ENCODE data around the gene CARD11. TPM values are rescaled to one million over a fixed set of nuclear protein-coding genes. Genes with fewer than 3 reads are reported as not detected.

The CARD11 gene
- total and polyA plus RNA-seq, 2 of the 4 experiments (the other 2 are of a cell fraction) = 0.18 to 0.26 TPM

DNA sequence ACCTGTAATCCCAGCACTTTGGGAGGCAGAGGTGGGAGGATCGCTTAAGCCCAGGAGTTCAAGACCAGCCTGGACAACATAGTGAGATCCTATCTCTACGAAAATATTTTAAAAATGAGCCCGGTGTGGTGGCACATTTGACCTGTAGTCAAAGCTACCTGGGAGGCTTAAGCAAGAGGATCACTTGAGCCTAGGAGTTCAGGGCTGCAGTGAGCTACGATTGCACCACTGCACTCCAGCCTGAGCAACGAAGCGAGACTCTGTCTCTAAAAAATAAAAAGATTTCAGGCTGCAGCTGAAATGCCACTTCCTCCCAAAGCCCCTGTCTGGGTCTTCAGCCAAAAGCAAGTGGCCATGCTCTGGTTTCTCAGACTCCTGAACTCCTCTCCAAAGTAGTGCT is 38.7 kb upstream of the CARD11 start:
- intact Hi-C loops (cut with micrococcal nuclease) (no loop called here), dilution Hi-C loops (cut with HindIII; ENCODE audit: low sequenced_read_pairs, unreplicated experiment) (no loop called here), in situ Hi-C loops (cut with MboI; ENCODE audit: low sequenced_read_pairs) (no loop called here)
- no peak overlapping the region for H4K91ac ChIP-seq (ENCODE audit: insufficient read depth, low read depth, low read length)
- no TSS peak for BruUV-seq (replicated peaks)
- H3K4ac ChIP-seq (ENCODE audit: low read depth, low read length) = no peak overlapping the region
- H3K9ac ChIP-seq (ENCODE audit: low read depth, low read length) = no peak overlapping the region
- ChIA-PET CTCF (no interaction called here), POLR2A (ENCODE audit: unreplicated experiment) (no interaction called here)
- WGBS, 2 experiments (ENCODE audit: extremely low coverage in 2 of 2, insufficient read length in 1 of 2) = 67% methylated on average over 1 of the region's 6 CpGs; no CpG with 5 or more reads in 1 of the 2 experiments
- H2BK20ac ChIP-seq (ENCODE audit: low read depth, low read length) = no peak overlapping the region
- ATAC-seq (ENCODE audit: low read depth) (no peak), DNase-seq (no peak)
- no peak overlapping the region for H3K18ac ChIP-seq (ENCODE audit: low read depth, low read length)
- no peak overlapping the region for H3K23ac ChIP-seq (ENCODE audit: low read depth, low read length)
- no peaks in the 10 kb centered on the region for H3K9me3 ChIP-seq (ENCODE audit: control insufficient read depth, insufficient read depth, low read length)
- no peak overlapping the region for H2BK5ac ChIP-seq (ENCODE audit: low read depth, low read length, poor library complexity, severe bottlenecking)
- H2AFZ ChIP-seq (replicated peaks; ENCODE audit: low read length, poor library complexity) = no peak overlapping the region
- H3K14ac ChIP-seq (replicated peaks; ENCODE audit: low read depth, low read length) = no peak overlapping the region
- no peaks in the 10 kb centered on the region; the same call in 1 of the 2 replicates for H3K4me1 ChIP-seq (ENCODE audit: control insufficient read depth, insufficient read depth, low read length)
- no peak overlapping the region for H2AK5ac ChIP-seq (ENCODE audit: low read depth, low read length)
- TF ChIP-seq RFX5 (IDR thresholded peaks at IDR 0.05; ENCODE audit: low read depth, low read length) = no peak
- TF ChIP-seq SMC3 (IDR thresholded peaks at IDR 0.05; ENCODE audit: low read depth, low read length) = no peak
- no peak for TF ChIP-seq BHLHE40 (IDR thresholded peaks at IDR 0.05; ENCODE audit: low read depth, low read length)
- TF ChIP-seq FOS (IDR thresholded peaks at IDR 0.05; ENCODE audit: low read depth, low read length) = no peak
- TF ChIP-seq CHD1 (IDR thresholded peaks at IDR 0.05; ENCODE audit: low read depth, low read length) = no peak
- no peak for TF ChIP-seq CEBPB (IDR thresholded peaks at IDR 0.05; ENCODE audit: low read depth, low read length)
- TF ChIP-seq, protein P1, sequence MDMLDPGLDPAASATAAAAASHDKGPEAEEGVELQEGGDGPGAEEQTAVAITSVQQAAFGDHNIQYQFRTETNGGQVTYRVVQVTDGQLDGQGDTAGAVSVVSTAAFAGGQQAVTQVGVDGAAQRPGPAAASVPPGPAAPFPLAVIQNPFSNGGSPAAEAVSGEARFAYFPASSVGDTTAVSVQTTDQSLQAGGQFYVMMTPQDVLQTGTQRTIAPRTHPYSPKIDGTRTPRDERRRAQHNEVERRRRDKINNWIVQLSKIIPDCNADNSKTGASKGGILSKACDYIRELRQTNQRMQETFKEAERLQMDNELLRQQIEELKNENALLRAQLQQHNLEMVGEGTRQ (IDR thresholded peaks at IDR 0.05; ENCODE audit: low read depth, low read length) = no peak
- TF ChIP-seq NFE2L2 (IDR thresholded peaks at IDR 0.05; ENCODE audit: low read depth, low read length) = no peak
- TF ChIP-seq MXI1 (IDR thresholded peaks at IDR 0.05; ENCODE audit: borderline replicate concordance, low read depth, low read length) = no peak
- no peak for TF ChIP-seq MAZ (IDR thresholded peaks at IDR 0.05; ENCODE audit: borderline replicate concordance, low read depth, low read length)
- TF ChIP-seq MAFK (IDR thresholded peaks at IDR 0.05; ENCODE audit: low read depth, low read length) = no peak
- no peak for TF ChIP-seq CTCF (conservative IDR thresholded peaks at IDR 0.05; ENCODE audit: low read depth, low read length)
- TF ChIP-seq ELK1 (IDR thresholded peaks at IDR 0.05; ENCODE audit: borderline replicate concordance, low read depth, low read length) = no peak
- TF ChIP-seq POLR2A (IDR thresholded peaks at IDR 0.05; ENCODE audit: low read depth, low read length) = no peak
- H3K36me3 ChIP-seq (ENCODE audit: control insufficient read depth, insufficient read depth, low read length) = no peaks in the 10 kb centered on the region
- H2BK120ac ChIP-seq (ENCODE audit: low read depth, low read length) = no peak overlapping the region
- no peaks in the 10 kb centered on the region; the same call in 1 of the 2 replicates for H3K27me3 ChIP-seq (ENCODE audit: control insufficient read depth, insufficient read depth, low read length)
- H3K79me1 ChIP-seq (ENCODE audit: low read depth in 1 of 2, low read length in 2 of 2) = no peaks in the 10 kb centered on the region
- H4K8ac ChIP-seq (ENCODE audit: low read depth in 2 of 2, low read length in 2 of 2) = no peak overlapping the region
- H3K4me3 ChIP-seq (ENCODE audit: insufficient read depth, low read depth, low read length) = no peak overlapping the region
- H4K20me1 ChIP-seq (ENCODE audit: insufficient read depth, low read length) = no peaks in the 10 kb centered on the region
- H3K9me1 ChIP-seq (ENCODE audit: insufficient read depth, low read length) = no peaks in the 10 kb centered on the region
- H2AK9ac ChIP-seq (replicated peaks; ENCODE audit: low read depth, low read length, poor library complexity) = no peak overlapping the region
- no peak overlapping the region for H2BK15ac ChIP-seq (ENCODE audit: low read depth, low read length)
- H4K5ac ChIP-seq (ENCODE audit: low read depth, low read length) = no peak overlapping the region
- H3K56ac ChIP-seq (ENCODE audit: extremely low read depth, insufficient read depth, low read length) = no peak overlapping the region
- no peak overlapping the region for H3K4me2 ChIP-seq (ENCODE audit: low read depth, low read length)
- no peak overlapping the region for H3K27ac ChIP-seq (ENCODE audit: insufficient read depth, low read length)

All from IMR-90 (cell line).